Measurements from ENCODE around the gene RTP5. TPM values are rescaled to one million over a fixed set of nuclear protein-coding genes. Genes with fewer than 3 reads are reported as not detected.

Gene RTP5
- total and polyA plus RNA-seq, 10 donors, result 0.34 to 2.2 (median 0.86) TPM

- H3K9me3 ChIP-seq, result no peaks in the 10 kb centered on the region
- peaks cover 0 to 22% (median 0%) of the 10 kb centered on the region in 6 donors for H3K36me3 ChIP-seq
- peaks cover 0 to 12% (median 1%) of the 10 kb centered on the region in 6 donors for H3K4me1 ChIP-seq
- H3K4me3 ChIP-seq, result no peak overlapping the region
- H3K27ac ChIP-seq, result no peak overlapping the region
- WGBS, 5 donors, result 79 to 93% (median 86%) methylated on average over 5 to 10 of the region's 10 CpGs
- intact Hi-C loops (cut with DNase I; ENCODE audit: low total_unique reads), result no loop called here
- H3K27me3 ChIP-seq (replicated peaks in 1 of 7), result peaks cover 0 to 41% (median 0%) of the 10 kb centered on the region in 7 donors
- TF ChIP-seq POLR2AphosphoS5 (IDR thresholded peaks at IDR 0.05) (no peak), CTCF (IDR thresholded peaks at IDR 0.05 in 8 of 11, conservative IDR thresholded peaks at IDR 0.05 in 3 of 11) (no peak), POLR2A (IDR thresholded peaks at IDR 0.05) (no peak)
- peak; percentile 68 for DNase-seq
These were observed 16.4 kb upstream of the RTP5 start for GRCh38 chr2:241852981-241853631.

GRCh38 chr2:241853651-241854341 lies 15.7 kb upstream of the RTP5 start:
- TF ChIP-seq CTCF (IDR thresholded peaks at IDR 0.05 in 8 of 11, conservative IDR thresholded peaks at IDR 0.05 in 3 of 11), result no peak
- no peak for TF ChIP-seq POLR2A (IDR thresholded peaks at IDR 0.05)
- no peaks in the 10 kb centered on the region for H3K9me3 ChIP-seq
- peaks cover 0 to 48% (median 0%) of the 10 kb centered on the region in 7 donors for H3K27me3 ChIP-seq (replicated peaks in 1 of 7)
- 77 to 97% (median 87%) methylated on average over 5 to 27 of the region's 27 CpGs for WGBS, 5 donors
- peak; percentile 70 for DNase-seq
- intact Hi-C loops (cut with DNase I; ENCODE audit: low total_unique reads), result no loop called here
- no peak overlapping the region for H3K4me3 ChIP-seq
- no peak overlapping the region for H3K27ac ChIP-seq
- H3K36me3 ChIP-seq, result peaks cover 0 to 22% (median 0%) of the 10 kb centered on the region in 6 donors
- peaks cover 0 to 19% (median 2%) of the 10 kb centered on the region in 6 donors for H3K4me1 ChIP-seq

GRCh38 chr2:241854342-241855244 lies 14.9 kb upstream of the RTP5 start:
- intact Hi-C loops (cut with DNase I; ENCODE audit: low total_unique reads), result no loop called here
- DNase-seq, result peak; percentile 69
- 43 to 59% (median 47%) methylated on average over 13 to 21 of the region's 21 CpGs for WGBS, 5 donors

GRCh38 chr2:241855245-241855887 lies 14.2 kb upstream of the RTP5 start:
- peaks cover 4 to 35% (median 17%) of the 10 kb centered on the region in 6 donors for H3K4me1 ChIP-seq
- peak overlapping the region in 1 of 8 donors; percentile 65 for H3K4me3 ChIP-seq
- TF ChIP-seq POLR2A (IDR thresholded peaks at IDR 0.05) (no peak), POLR2AphosphoS5 (IDR thresholded peaks at IDR 0.05) (no peak), CTCF (IDR thresholded peaks at IDR 0.05 in 8 of 11, conservative IDR thresholded peaks at IDR 0.05 in 3 of 11) (no peak)
- H3K9me3 ChIP-seq, result no peaks in the 10 kb centered on the region
- peaks cover 0 to 22% (median 0%) of the 10 kb centered on the region in 6 donors for H3K36me3 ChIP-seq
- DNase-seq, result peak; percentile 67
- H3K27me3 ChIP-seq (replicated peaks in 1 of 7), result peaks cover 0 to 51% (median 0%) of the 10 kb centered on the region in 7 donors
- intact Hi-C loops (cut with DNase I; ENCODE audit: low total_unique reads), result no loop called here
- H3K27ac ChIP-seq, result no peak overlapping the region
- 77 to 88% (median 85%) methylated on average over 17 to 18 of the region's 18 CpGs for WGBS, 5 donors

More at GRCh38 chr2:241854342-241855244, 14.9 kb upstream of the RTP5 start:
- TF ChIP-seq POLR2A (IDR thresholded peaks at IDR 0.05), result no peak
- Histone ChIP-seq H3K27me3 (replicated peaks in 1 of 7) (peaks cover 0 to 48% (median 0%) of the 10 kb centered on the region in 7 donors), H3K27ac (no peak overlapping the region), H3K36me3 (peaks cover 0 to 22% (median 0%) of the 10 kb centered on the region in 6 donors), H3K9me3 (no peaks in the 10 kb centered on the region), H3K4me1 (peaks cover 0 to 27% (median 10%) of the 10 kb centered on the region in 6 donors), H3K4me3 (no peak overlapping the region)
